Neural progenitor cell (in vitro differentiated cells): ENCODE data around the gene ELOVL1.

Source experiments
- CTCF ChIP-seq: fragments of 200-600 bp; sonication (generic); IDR thresholded peaks from 2 replicates; pipeline ENCODE4 v1.5.1; 2017; ENCODE audit warnings: antibody characterized with exemption, mild to moderate bottlenecking
- EZH2 ChIP-seq: fragments of 200-600 bp; sonication (generic); IDR thresholded peaks from 2 replicates; pipeline ENCODE4 v1.6.1; 2017; ENCODE audit warnings: antibody characterized with exemption, mild to moderate bottlenecking, moderate library complexity
- EZH2phosphoT487 ChIP-seq: fragments of 200-600 bp; sonication (generic); IDR thresholded peaks from 2 replicates; pipeline ENCODE4 v1.6.1; 2017; ENCODE audit warnings: antibody characterized with exemption

GRCh38 chr1:43315481-43315880, 52.3 kb downstream of the ELOVL1 start:
- no peak for TF ChIP-seq EZH2phosphoT487
- no peak for TF ChIP-seq CTCF
- no peak for TF ChIP-seq EZH2
